ENCODE measurements around the gene FCRL5. TPM values are rescaled to one million over a fixed set of nuclear protein-coding genes. Genes with fewer than 3 reads are reported as not detected.

FCRL5 gene
- total RNA-seq, 1 experiment from 2014 or later, result not detected

DNA sequence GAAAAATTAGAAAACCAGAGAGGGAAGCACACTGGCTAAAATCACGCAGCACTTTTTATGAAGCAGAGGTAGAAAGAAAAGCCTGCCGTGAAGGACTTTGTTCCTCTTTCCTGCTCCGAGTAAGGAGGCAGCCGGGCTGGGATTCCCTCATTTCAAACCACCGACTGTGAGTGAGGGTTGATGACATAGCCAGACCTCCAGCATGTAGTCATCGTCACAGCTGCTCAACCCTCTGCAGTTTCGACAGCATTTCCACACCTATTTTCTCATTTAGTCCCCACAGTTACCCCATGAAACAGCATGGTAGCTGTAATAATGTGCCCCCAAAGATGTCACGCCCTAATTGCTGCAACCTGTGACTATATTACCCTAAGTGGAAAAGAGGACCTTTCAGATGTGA is 35.3 kb downstream of the FCRL5 start:
- Histone ChIP-seq H3K4me1 (ENCODE audit: insufficient read depth, low read length, poor library complexity, severe bottlenecking) (no peaks in the 10 kb centered on the region), H3K27me3 (replicated peaks; ENCODE audit: insufficient read depth, low read depth, low read length, poor library complexity) (peaks cover 5% of the 10 kb centered on the region), H3K27ac (ENCODE audit: low read depth, low read length, poor library complexity, severe bottlenecking) (no peak overlapping the region), H3K4me3 (ENCODE audit: low read depth, low read length, poor library complexity, severe bottlenecking) (no peak overlapping the region), H3K36me3 (ENCODE audit: insufficient read depth, low read length, poor library complexity, severe bottlenecking) (no peaks in the 10 kb centered on the region), H3K9me3 (ENCODE audit: low read depth, low read length, poor library complexity, severe bottlenecking) (no peaks in the 10 kb centered on the region)
- no TSS peak for BruUV-seq (replicated peaks)
- POLR2A ChIA-PET (ENCODE audit: low non-redundant PET), result no interaction called here
- CTCF ChIA-PET, result interaction anchor here (1.4 kb wide), 1 partner anchor 12 kb away, joined by 4 read pairs; no protein-coding TSS in a partner anchor
- TF ChIP-seq CTCF (conservative IDR thresholded peaks at IDR 0.05; ENCODE audit: low read depth, low read length) (no peak), EZH2 (IDR thresholded peaks at IDR 0.05; ENCODE audit: borderline replicate concordance, low read depth, low read length, poor library complexity, severe bottlenecking) (no peak)
- intact Hi-C loops (cut with micrococcal nuclease; ENCODE audit: unreplicated experiment), result no loop called here
- DNase-seq (ENCODE audit: low spot score), result no peak

- DNase-seq (ENCODE audit: low spot score), result no peak
- POLR2A ChIA-PET (ENCODE audit: low non-redundant PET), result no interaction called here
- Histone ChIP-seq H3K9me3 (ENCODE audit: low read depth, low read length, poor library complexity, severe bottlenecking) (no peaks in the 10 kb centered on the region), H3K4me3 (ENCODE audit: low read depth, low read length, poor library complexity, severe bottlenecking) (no peak overlapping the region), H3K27ac (ENCODE audit: low read depth, low read length, poor library complexity, severe bottlenecking) (no peak overlapping the region), H3K4me1 (ENCODE audit: insufficient read depth, low read length, poor library complexity, severe bottlenecking) (no peaks in the 10 kb centered on the region), H3K27me3 (replicated peaks; ENCODE audit: insufficient read depth, low read depth, low read length, poor library complexity) (no peaks in the 10 kb centered on the region), H3K36me3 (ENCODE audit: insufficient read depth, low read length, poor library complexity, severe bottlenecking) (no peaks in the 10 kb centered on the region)
- CTCF ChIA-PET, result no interaction called here
- intact Hi-C loops (cut with micrococcal nuclease; ENCODE audit: unreplicated experiment), result no loop called here
- BruUV-seq (replicated peaks), result no TSS peak
- TF ChIP-seq CTCF (conservative IDR thresholded peaks at IDR 0.05; ENCODE audit: low read depth, low read length) (no peak), EZH2 (IDR thresholded peaks at IDR 0.05; ENCODE audit: borderline replicate concordance, low read depth, low read length, poor library complexity, severe bottlenecking) (no peak)
These were observed 36.6 kb downstream of the FCRL5 start for GRCh38 chr1:157515709-157516108.

DNA sequence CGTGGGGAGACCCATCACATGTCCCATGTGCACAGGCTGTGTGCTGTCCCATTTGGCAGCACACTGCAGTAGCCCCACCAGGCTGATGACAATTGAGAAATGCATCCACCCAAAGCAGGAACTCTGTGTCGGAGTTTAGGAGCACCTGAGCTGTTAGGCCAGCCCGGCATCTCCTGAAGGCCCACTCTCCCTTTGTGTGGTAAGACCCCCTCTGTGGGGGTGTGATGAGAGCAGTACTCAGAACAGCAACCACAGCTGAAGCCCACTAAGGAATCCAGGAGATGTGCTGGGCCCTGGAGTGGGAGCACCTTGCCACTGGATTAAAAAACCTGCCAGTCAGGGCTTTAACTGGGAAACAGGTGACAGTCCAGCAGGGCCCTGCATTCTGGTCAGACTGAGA is 37.2 kb downstream of the FCRL5 start:
- ChIA-PET CTCF (no interaction called here), POLR2A (ENCODE audit: low non-redundant PET) (no interaction called here)
- intact Hi-C loops (cut with micrococcal nuclease; ENCODE audit: unreplicated experiment), result no loop called here
- no TSS peak for BruUV-seq (replicated peaks)
- H3K4me1 ChIP-seq (ENCODE audit: insufficient read depth, low read length, poor library complexity, severe bottlenecking), result no peaks in the 10 kb centered on the region
- TF ChIP-seq EZH2 (IDR thresholded peaks at IDR 0.05; ENCODE audit: borderline replicate concordance, low read depth, low read length, poor library complexity, severe bottlenecking) (no peak), CTCF (conservative IDR thresholded peaks at IDR 0.05; ENCODE audit: low read depth, low read length) (no peak)
- H3K36me3 ChIP-seq (ENCODE audit: insufficient read depth, low read length, poor library complexity, severe bottlenecking), result no peaks in the 10 kb centered on the region
- DNase-seq (ENCODE audit: low spot score), result no peak
- H3K27ac ChIP-seq (ENCODE audit: low read depth, low read length, poor library complexity, severe bottlenecking), result no peak overlapping the region
- H3K9me3 ChIP-seq (ENCODE audit: low read depth, low read length, poor library complexity, severe bottlenecking), result no peaks in the 10 kb centered on the region
- H3K27me3 ChIP-seq (replicated peaks; ENCODE audit: insufficient read depth, low read depth, low read length, poor library complexity), result no peaks in the 10 kb centered on the region
- H3K4me3 ChIP-seq (ENCODE audit: low read depth, low read length, poor library complexity, severe bottlenecking), result no peak overlapping the region
